Brain microvascular endothelial cell (primary cell): ENCODE data around the gene PCDH10.
"Not testable (repeated sequence)": the region's sequence is repeated elsewhere in the genome, so short reads cannot be mapped to it uniquely, and the experiment has no call there.

Experiments
- DNase-seq: peaks from one replicate; pipeline ENCODE4 v3.0.0-alpha.2; 2020
- H3K27ac ChIP-seq: fragments of 250-450 bp; sonication (Bioruptor Pico); 2 replicates; pipeline ENCODE4 v1.5.1; 2020; ENCODE audit warnings: mild to moderate bottlenecking, moderate library complexity
- H3K27me3 ChIP-seq: fragments of 250-450 bp; sonication (Bioruptor Pico); replicated peaks from 2 replicates; pipeline ENCODE4 v1.5.1; 2020; ENCODE audit warnings: mild to moderate bottlenecking
- H3K36me3 ChIP-seq: fragments of 250-450 bp; sonication (Bioruptor Pico); replicated peaks from 2 replicates; pipeline ENCODE4 v1.5.1; 2020; ENCODE audit warnings: mild to moderate bottlenecking
- H3K4me3 ChIP-seq: 2 replicates; pipeline ENCODE4 v1.5.1; 2011; ENCODE audit warnings: low read depth, mild to moderate bottlenecking, control low read depth, low read length, moderate library complexity
- CTCF ChIP-seq: IDR thresholded peaks from 2 replicates; pipeline ENCODE4 v1.5.1; 2011; ENCODE audit warnings: low read depth, mild to moderate bottlenecking, moderate library complexity, low read length, control low read depth, inconsistent platforms; ENCODE audit errors: missing control alignments
- in situ Hi-C: cut with HindIII; loops from 2 replicates; pipeline ENCODE4 v1.10.0; 2017; ENCODE audit warnings: low sequenced_read_pairs, low pct_ligation_motif_present

PCDH10 gene

GRCh38 chr4:133208694-133209285 lies 59.7 kb downstream of the PCDH10 start:
- no peak for DNase-seq
- Histone ChIP-seq H3K27me3 (no peaks in the 10 kb centered on the region), H3K36me3 (no peaks in the 10 kb centered on the region), H3K27ac (no peak overlapping the region), H3K4me3 (no peak overlapping the region)
- in situ Hi-C loops: no loop called here
- TF ChIP-seq CTCF: no peak

- Histone ChIP-seq H3K36me3 (no peaks in the 10 kb centered on the region), H3K4me3 (no peak overlapping the region), H3K27me3 (no peaks in the 10 kb centered on the region), H3K27ac (no peak overlapping the region)
- in situ Hi-C loops: no loop called here
- TF ChIP-seq CTCF: no peak
- DNase-seq: no peak
Observed at GRCh38 chr4:133233922-133234321, 84.8 kb downstream of the PCDH10 start.

GRCh38 chr4:133240451-133240850 lies 91.4 kb downstream of the PCDH10 start:
- H3K27ac ChIP-seq, H3K36me3 ChIP-seq, H3K4me3 ChIP-seq, DNase-seq, in situ Hi-C loops, H3K27me3 ChIP-seq: not testable (repeated sequence)
